ENCODE measurements around the gene PLEKHH3.
"Not testable (repeated sequence)": the region's sequence is repeated elsewhere in the genome, so short reads cannot be mapped to it uniquely, and the experiment has no call there.

Gene PLEKHH3

DNA sequence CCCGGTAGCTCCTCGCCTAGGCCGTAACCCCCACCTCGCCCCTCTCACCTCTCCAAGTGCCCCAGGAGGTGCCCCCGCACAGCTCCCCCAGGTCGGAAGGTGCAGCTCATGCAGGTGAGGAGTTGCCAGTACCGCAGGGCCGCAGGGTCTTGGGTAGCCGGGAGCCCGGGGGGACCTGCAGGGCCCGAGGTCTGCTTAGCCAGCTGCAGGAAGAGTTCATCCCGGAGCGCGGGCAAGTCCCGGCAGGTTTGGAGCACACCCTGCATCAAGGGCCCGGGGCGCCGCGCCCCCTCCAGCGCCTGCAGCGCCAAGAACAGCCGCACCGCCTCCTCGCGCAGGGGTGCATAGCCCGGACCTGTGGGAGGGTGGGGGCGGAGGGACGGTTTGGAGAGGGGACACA is 4.8 kb downstream of the PLEKHH3 start:
- DNase-seq (ENCODE audit: low read depth in 1 of 2, low spot score in 1 of 2) = no peak

DNA sequence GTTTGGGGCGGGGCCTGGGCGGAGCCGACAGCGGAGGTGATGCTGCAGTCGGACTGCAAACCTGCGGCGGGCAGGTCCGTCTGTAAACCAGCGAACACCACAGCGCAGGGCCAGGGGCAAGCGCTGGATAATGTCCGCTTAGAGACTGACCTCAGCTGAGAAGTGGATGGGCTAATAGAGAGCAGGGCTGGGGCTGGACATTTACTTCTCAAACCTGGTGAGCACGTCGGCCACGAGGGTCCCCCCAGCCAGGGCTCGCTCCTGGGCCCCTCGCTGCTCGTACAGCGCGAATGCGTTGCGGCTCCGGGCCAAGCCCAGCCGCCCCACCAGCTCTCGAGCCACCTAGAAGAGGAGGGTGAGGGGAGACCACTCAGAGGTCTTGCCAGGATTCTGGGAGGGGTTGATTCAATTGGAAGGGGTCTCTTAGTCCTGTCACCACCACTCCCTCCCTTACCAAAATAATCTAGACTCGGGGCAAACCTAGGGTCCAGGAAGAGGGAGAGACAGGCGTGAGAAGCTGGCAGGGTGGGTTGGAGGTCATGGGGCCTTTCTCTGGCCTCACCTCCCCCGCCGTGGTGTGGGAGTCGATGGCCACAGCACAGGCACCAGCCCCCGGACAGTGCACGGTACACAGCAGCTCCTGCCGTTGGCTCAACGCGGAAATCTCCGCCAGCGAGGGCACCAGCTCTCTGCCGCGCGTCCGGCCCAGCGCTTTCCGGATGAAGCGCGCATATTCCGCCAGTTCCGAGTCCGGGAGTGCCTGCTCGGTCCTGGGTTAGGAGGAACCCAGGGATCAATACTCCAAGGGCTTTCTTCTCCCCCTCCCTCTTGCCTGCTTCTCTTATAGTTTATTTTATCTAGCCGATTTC is 5.8 kb downstream of the PLEKHH3 start:
- DNase-seq (ENCODE audit: low read depth in 1 of 2, low spot score in 1 of 2) = no peak

DNA sequence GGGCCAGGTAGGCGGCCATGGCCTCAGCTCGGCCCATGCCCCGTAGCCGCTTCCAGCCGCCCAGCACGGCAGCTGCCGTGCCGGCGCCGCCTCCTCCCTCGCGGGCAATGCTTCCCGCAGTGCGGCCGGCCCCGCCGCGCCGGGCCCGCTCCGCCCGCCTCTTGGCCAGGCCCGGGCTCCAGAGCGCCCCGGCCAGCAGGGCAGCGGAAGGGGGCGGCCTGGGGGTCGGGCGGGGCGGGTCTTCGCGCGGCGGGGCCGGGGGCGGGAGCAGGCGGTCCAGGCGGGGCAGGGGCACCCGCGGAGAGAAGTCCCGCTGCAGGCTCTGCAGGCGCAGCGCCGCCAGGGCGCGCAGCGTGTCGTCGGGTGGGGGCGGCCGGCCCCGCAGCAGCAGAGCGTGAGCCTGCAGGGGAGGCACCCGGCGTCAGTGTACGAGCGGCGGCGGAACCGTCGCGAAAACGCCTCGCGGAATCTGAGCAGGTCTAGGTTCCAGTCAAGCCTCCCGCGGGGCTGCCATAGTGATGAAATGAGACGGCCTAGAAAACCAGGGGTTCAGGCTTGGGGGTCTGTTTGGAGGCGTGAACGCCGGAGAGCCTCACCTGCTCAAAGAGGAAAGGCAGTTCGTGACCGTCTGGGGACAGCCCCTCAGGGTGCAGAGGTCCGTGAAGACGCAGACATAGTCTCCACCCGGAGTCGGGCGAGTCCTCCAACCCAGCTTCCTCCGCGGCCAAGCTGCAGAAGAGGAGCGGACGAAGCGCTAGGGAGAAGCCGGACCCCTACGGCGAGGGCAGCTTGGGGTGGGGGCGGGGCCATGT is 6.6 kb downstream of the PLEKHH3 start:
- DNase-seq (ENCODE audit: low read depth in 1 of 2, low spot score in 1 of 2) = no peak

- DNase-seq (ENCODE audit: low read depth in 1 of 2, low spot score in 1 of 2) = no peak
Observed at GRCh38 chr17:42669705-42669976, 7.2 kb downstream of the PLEKHH3 start.

DNA sequence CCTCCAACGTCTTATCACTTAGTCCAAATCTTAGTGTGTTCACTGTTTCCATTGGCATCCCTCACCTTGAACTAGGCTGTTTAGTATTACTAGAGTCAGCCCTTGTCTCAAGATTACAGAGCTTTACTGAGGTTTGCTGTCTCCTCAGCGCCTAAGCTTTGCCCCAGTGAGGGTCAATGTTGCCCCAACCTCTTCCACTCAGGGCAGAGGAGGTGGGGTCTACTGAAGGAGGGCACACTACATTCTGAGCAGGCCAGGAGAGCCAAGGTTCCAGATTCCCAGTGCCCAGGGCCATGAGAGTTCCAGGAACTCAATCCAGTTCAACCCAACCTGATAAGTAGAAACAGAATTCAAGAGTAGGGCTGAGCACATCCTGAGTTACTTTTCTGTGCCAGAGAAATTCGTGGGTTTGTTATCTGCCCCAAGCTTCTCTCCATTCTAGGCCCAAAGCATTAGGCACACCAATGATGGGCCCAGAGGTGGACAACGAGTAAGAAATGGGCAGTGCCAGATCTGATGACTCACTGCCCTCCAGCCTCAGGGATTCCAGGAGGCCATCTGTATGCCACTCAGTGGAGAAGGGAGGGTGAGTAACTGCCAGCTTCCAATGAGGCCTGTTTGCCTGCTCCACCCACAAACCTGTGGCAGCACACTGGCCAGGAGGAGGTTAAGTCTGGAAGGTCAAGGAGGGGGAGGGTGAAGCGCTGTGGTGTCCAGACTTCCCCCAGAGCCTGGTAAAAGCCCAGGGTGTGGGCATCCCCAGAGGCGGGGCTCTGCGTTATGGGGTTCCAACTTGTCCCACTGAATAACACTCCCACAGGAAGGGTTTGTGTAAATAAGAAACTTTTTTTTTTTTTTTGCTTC is 9.5 kb downstream of the PLEKHH3 start:
- DNase-seq (ENCODE audit: low read depth in 1 of 2, low spot score in 1 of 2) = no peak

DNA sequence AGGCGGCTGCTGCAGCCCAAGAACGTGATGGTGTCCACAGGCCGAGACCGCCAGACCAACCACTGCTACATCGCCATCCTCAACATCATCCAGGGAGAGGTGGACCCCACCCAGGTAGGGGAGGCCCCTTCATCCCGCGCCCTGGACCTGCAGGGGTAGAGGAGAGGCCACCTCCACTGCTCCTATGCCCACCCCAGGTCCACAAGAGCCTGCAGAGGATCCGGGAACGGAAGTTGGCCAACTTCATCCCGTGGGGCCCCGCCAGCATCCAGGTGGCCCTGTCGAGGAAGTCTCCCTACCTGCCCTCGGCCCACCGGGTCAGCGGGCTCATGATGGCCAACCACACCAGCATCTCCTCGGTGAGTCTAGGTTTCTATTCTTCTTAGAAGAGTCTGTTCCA is 10.7 kb downstream of the PLEKHH3 start:
- not testable (repeated sequence) for DNase-seq (ENCODE audit: low read depth in 1 of 2, low spot score in 1 of 2)

DNA sequence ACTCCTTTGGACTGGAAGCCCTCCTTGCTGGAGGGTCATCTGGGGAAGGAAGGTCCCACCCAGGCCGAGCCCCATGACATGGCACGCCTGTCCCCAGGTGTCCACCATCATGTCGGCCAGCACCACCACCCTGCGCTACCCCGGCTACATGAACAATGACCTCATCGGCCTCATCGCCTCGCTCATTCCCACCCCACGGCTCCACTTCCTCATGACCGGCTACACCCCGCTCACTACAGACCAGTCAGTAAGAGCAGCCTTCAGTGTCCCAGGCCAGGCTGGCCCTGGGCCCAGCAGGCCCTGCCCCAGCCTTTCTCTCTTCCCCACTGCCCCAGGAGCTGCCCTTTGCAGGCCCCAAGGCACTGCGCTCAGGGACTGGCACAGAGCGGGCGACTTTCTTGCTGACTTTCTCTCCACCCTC is 11.2 kb downstream of the PLEKHH3 start:
- DNase-seq (ENCODE audit: low read depth in 1 of 2, low spot score in 1 of 2) = no peak

DNA sequence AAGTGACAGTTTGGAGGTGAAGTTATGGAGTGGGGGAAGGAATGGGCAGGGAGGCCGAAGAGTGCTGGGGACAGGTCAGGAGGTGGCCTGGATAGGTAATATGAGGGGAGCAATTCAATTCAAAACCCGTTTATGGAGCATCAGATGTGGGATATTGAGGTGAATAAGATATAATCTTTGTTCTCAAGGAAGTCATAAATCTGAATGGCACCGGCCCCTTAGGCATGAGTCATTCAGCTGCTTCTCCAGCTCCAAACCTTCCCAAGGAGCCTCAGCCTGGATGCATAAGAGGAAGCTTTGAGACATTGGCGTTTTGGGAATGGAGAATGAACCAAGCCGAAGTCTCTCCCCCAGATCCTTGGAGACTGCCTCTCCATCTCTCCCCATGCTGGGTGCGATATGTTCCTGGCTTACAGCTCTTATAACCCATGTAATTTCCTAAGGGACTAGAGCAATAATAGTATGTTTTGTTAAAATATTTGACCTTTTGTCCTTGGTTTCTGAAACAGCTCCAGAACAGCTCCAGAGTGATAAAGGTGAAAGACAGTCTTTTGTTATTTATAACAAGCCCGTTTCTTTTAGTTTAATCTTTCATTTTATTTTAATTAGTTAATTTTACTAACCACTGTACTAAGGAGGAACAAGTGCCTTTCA is 16.0 kb downstream of the PLEKHH3 start:
- no peak for DNase-seq (ENCODE audit: low read depth in 1 of 2, low spot score in 1 of 2)

DNA sequence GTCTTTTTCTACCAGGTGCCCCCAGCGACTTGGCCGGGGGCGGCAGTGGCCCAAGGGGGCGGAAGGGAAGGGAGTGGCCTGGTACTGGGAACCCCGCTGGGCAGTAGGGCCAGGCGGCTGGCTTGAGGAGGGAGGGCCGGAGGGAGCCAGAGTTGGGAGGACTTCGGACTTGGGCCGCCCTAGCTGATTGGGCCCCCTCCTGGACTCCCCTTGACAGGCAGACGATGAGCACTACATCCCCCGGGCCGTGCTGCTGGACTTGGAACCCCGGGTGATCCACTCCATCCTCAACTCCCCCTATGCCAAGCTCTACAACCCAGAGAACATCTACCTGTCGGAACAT is 16.9 kb downstream of the PLEKHH3 start:
- not testable (repeated sequence) for DNase-seq (ENCODE audit: low read depth in 1 of 2, low spot score in 1 of 2)

GRCh38 chr17:42659079-42659931 is 17.5 kb downstream of the PLEKHH3 start, which contains the start of gene TUBG2:
TSS of gene TUBG2 (plus strand) at chr17:42659284. CDS start at chr17:42659504, 220 bp downstream.
- DNase-seq (ENCODE audit: low read depth in 1 of 2, low spot score in 1 of 2) = peak; percentile 40 to 65

GRCh38 chr17:42657824-42658588 is 18.8 kb downstream of the PLEKHH3 start:
- no peak for DNase-seq (ENCODE audit: low read depth in 1 of 2, low spot score in 1 of 2)

- no peak for DNase-seq (ENCODE audit: low read depth in 1 of 2, low spot score in 1 of 2)
Observed at GRCh38 chr17:42655528-42655927, 21.3 kb downstream of the PLEKHH3 start.

DNA sequence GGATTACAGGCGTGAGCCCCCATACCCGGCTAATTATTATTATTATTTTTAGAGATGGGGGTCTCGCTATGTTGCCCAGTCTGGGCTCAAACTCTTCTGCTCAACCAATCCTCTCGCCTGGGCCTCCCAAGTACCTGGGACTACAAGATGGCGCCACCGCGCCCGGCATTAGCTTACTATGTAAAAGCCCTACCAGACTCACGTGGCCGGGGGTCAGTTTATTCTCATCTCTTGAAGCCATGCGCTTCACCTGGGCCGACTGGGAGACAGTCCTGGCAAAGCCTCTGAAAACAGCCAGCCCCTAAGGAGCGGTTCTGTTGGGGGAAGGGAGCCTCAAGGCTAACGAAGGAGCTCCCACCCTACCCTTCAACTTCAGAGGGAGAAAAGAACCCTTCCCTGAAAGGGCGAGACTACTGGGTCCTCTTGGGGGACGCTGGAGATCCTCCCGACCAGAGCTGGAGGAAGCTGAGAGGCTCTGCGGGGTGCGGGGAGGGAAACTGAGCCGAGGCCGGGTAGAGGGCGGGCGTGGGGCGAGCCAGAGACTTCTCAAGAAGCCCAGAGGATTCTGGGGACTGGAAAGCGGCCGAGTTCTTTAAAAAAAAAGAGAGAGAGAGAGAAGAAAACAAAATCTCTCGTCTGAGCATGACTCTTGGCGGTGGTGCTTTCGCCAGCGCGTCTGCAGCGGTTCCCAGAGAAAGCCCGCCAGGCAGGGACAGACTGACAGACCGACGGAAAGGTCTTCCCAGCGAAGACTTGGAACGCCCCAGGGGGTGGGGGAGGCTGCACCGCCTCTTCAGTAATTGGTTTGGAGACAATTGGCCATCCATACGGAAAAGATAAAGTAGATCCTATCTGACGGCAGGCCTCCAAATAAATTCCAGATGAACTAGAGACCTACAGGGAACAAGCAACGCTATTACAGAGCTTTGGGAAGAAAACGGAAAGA is 23.3 kb downstream of the PLEKHH3 start:
- no peak for DNase-seq (ENCODE audit: low read depth in 1 of 2, low spot score in 1 of 2)

- DNase-seq (ENCODE audit: low read depth in 1 of 2, low spot score in 1 of 2) = no peak
Observed at GRCh38 chr17:42651392-42651791, 25.4 kb downstream of the PLEKHH3 start.

- DNase-seq (ENCODE audit: low read depth in 1 of 2, low spot score in 1 of 2) = no peak
Observed at GRCh38 chr17:42647778-42648177, 29.0 kb downstream of the PLEKHH3 start.

- DNase-seq (ENCODE audit: low read depth in 1 of 2, low spot score in 1 of 2) = no peak
Observed at GRCh38 chr17:42642336-42642735, 34.5 kb downstream of the PLEKHH3 start.

- DNase-seq (ENCODE audit: low read depth in 1 of 2, low spot score in 1 of 2) = no peak
Observed at GRCh38 chr17:42640121-42640520, 36.7 kb downstream of the PLEKHH3 start.

- no peak for DNase-seq (ENCODE audit: low read depth in 1 of 2, low spot score in 1 of 2)
Observed at GRCh38 chr17:42639525-42640113, 37.2 kb downstream of the PLEKHH3 start.
